GM12891 (cell line): ENCODE data around the gene DUSP22.

Experiments used
- PAX5 ChIP-seq: IDR thresholded peaks from 2 replicates; pipeline ENCODE4 v1.6.1; 2011; ENCODE audit warnings: low read length, moderate library complexity, mild to moderate bottlenecking; ENCODE audit not compliant: insufficient read depth, severe bottlenecking
- POLR2A ChIP-seq: IDR thresholded peaks from 2 replicates; pipeline ENCODE4 v1.6.1; 2011; ENCODE audit warnings: low read depth, low read length, control low read depth
- POLR2AphosphoS5 ChIP-seq: IDR thresholded peaks from 2 replicates; pipeline ENCODE4 v1.6.1; 2011; ENCODE audit warnings: low read depth, low read length, control low read depth
- POU2F2 ChIP-seq: IDR thresholded peaks from 2 replicates; pipeline ENCODE4 v1.6.1; 2011; ENCODE audit warnings: low read depth, mild to moderate bottlenecking, control low read depth, low read length, moderate library complexity
- SPI1 ChIP-seq: IDR thresholded peaks from 2 replicates; pipeline ENCODE4 v1.6.1; 2011; ENCODE audit warnings: low read depth, low read length, control low read depth
- TAF1 ChIP-seq: IDR thresholded peaks from 2 replicates; pipeline ENCODE4 v1.6.1; 2011; ENCODE audit warnings: low read depth, low read length, control low read depth

- TF ChIP-seq TAF1 = no peak
- TF ChIP-seq POLR2A = no peak
- TF ChIP-seq POLR2AphosphoS5 = no peak
- TF ChIP-seq POU2F2 = no peak
- no peak for TF ChIP-seq PAX5
- TF ChIP-seq SPI1 = no peak
Measured at GRCh38 chr6:360349-360748, 68.1 kb downstream of the DUSP22 start.
